GM12873 (cell line): ENCODE measurements around the gene PRR14.

Source experiments
- TF ChIP-seq, protein P1 (sequence below): IDR thresholded peaks from 2 replicates; pipeline ENCODE4 v1.5.1; 2012; ENCODE audit warnings: low read depth, mild to moderate bottlenecking, moderate library complexity, low read length, control low read depth; ENCODE audit not compliant: insufficient read depth; ENCODE audit errors: missing control alignments

PRR14 gene

DNA sequence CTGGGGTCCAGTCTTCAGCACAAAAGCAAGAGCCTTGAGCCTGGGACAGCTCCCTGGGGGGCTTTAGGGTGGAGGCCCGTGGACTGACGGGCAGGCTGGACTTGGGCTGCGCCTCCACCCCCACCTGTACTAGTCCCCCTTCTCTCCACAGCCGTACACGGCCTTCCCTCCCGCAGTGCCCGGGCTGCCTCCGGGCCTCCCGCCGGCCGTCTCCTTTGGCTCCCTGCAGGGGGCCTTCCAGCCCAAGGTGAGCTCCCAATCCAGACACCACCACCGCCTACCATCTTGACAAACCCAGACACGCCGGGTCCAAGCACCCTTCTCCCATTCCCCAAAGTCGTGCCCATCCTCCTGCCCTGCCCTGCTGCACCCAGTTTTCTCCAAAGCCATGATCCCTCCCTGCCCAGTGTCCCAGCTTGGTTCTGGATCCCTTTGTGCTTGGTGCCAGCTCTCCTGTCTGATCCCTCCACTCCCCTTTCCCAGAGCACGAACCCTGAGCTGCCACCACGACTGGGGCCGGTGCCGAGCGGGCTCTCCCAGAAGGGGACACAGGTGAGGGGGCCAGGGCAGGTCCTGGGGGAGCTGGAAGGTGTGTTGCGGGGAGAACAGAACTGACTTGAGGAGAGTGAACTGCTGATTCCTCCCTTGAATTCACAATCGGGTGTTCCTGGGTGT is 14.5 kb downstream of the PRR14 start:
- TF ChIP-seq, protein P1, sequence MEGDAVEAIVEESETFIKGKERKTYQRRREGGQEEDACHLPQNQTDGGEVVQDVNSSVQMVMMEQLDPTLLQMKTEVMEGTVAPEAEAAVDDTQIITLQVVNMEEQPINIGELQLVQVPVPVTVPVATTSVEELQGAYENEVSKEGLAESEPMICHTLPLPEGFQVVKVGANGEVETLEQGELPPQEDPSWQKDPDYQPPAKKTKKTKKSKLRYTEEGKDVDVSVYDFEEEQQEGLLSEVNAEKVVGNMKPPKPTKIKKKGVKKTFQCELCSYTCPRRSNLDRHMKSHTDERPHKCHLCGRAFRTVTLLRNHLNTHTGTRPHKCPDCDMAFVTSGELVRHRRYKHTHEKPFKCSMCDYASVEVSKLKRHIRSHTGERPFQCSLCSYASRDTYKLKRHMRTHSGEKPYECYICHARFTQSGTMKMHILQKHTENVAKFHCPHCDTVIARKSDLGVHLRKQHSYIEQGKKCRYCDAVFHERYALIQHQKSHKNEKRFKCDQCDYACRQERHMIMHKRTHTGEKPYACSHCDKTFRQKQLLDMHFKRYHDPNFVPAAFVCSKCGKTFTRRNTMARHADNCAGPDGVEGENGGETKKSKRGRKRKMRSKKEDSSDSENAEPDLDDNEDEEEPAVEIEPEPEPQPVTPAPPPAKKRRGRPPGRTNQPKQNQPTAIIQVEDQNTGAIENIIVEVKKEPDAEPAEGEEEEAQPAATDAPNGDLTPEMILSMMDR = no peak

DNA sequence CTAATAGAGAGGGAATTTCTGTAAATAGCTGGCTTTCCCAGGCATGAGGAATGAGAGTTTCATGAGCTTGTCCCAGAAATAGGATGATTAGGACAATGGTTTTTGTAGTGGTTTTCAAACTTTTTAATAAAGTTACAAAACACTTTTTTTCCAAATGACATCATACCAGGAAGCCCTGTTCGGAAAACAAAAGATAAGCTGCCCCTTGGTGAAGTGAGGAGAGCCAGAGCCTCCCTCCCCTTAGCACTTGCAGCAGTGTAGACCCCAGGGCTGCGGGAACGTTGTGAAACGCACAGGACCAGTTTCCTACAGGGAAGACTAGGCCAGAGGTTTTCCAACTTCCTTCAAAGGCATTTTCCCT is 15.1 kb downstream of the PRR14 start:
- TF ChIP-seq, protein P1 = no peak

DNA sequence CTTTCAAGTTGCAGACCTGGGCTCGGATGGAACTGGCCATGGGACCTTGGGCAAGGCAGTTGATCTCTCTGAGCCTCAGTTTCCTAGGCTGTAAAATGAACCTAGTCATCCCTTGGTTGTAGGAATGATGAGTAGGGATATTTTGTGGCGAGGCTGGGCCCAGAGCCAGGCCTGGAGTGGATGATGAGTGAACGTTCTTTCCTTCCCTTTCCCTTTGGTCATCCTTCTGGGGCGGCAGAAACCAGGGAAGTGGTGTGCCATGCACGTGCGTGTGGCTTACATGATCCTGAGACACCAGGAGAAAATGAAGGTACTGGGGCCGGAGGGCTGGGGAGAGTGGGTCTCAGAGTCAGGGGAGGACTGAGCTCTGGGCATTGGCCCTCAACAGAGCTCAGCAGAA is 15.9 kb downstream of the PRR14 start:
- TF ChIP-seq, protein P1 = no peak

DNA sequence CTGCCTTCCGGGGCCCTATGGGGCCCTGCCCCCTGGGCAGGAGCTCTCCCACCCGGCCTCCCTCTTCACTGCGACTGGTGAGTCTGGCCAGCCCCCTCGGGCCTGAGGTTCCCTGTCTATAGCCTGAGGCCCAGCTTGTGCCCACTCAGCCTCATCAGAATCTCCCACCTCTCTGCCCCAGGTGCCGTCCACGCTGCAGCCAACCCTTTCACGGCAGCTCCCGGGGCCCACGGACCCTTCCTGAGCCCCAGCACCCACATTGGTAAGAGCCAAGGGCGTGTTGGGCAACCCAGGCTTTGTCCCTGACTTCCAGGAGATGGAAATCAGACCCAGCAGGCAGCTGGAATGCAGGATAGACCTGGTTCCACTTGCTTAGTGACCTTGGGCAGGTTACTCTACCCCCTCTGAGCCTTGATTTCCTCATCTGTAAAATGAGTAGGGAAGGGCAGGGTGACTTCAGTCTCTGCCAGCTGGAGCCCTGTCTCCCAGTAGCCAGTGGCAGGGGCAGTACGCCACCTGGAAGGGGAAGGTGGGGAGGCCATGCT is 16.7 kb downstream of the PRR14 start:
- TF ChIP-seq, protein P1 = no peak

DNA sequence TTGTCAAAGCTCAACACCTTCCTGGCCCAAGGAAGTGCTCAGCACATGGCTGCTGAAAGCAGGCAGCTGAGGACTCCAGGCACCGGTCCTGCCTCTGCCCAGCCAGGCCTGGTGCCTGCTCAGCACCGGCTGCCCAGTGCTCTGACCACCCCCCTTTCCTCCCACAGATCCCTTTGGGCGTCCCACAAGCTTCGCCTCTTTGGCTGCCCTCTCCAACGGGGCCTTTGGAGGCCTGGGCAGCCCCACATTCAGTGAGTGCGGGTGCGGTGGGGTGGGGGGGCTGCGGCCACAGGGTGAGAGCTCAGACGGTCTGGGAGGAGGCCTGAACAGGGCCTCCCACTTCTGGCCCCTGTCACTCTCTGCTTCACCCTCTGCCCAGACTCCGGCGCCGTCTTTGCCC is 17.6 kb downstream of the PRR14 start:
- TF ChIP-seq, protein P1 = no peak

DNA sequence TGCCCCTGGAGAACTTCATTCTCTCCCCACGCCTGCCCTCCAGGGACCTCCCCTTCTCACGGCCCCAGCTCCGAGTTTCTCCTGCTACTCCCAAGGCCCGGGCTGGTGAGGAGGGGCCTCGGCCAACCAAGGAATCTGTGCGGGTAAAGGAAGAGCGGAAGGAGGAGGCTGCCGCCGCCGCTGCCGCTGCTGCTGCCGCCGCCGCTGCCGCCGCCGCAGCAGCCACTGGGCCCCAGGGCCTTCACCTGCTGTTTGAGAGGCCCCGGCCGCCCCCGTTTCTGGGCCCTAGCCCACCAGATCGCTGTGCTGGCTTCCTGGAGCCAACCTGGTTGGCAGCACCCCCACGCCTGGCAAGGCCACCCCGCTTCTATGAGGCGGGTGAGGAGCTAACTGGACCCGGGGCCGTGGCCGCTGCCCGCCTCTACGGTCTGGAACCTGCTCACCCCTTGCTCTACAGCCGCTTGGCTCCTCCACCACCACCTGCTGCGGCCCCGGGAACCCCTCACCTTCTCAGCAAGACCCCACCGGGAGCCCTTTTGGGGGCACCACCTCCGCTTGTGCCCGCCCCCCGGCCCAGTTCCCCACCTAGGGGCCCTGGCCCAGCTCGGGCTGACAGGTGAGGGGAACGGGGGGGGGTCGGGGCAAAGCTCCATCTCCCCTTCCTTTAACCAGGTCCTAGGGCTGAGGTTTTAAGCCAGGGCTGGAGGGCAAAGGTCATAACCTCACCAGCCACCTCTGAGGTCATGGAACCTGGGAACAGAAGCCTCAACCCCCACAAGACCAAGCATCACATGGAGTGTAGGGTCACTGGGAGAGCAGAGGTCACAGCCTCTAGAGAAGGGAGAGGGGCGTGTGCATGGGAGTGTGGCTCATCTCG is 18.5 kb downstream of the PRR14 start:
- TF ChIP-seq, protein P1 = no peak

DNA sequence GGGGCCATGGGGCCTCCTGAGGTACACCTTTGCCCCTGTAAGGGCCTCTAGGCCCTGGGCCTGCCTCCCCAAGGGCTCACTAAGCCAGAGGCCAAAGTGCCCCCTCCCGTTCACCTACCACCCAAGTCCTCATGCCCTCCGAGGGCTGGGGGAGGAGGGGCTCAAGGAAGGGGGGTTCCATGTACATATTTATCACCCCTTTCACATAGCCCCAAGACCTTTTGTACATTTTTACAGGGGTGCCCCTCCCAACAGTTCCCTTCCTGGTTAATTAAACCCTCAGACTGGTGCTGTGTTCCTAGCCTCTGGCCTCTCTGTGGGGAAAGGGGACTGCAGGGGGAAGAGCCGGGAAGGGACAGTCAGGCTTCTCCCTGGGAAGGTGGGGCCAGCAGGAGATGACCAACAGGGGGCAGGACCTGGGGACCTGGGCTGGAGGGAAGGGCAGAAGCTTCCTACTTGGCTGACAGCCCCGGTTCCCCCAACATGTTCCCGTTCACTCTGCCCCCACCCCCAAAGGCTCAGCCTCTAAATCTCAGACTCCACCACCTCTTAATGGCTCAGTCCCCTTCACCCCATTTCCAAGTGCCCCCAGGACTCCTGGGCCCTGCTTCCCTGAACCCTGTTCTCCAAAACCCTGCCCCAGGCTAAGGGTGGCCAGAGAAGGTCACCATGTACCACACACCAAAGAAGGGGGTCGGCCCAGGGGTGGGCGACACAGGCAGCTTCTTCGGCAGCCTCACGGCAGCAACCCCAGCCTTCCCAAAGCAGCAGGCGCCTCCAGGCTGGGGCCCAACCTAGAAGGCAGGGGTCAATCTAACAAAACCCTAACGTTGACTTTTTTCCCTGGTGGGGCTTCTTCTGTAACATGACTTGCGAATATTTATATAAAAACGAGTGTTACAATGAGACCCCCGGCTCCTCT is 19.4 kb downstream of the PRR14 start:
- TF ChIP-seq, protein P1 = no peak
